Neuron (in vitro differentiated cells): ENCODE results near the gene PPP2R3A.
"Not testable (repeated sequence)": the region's sequence is repeated elsewhere in the genome, so short reads cannot be mapped to it uniquely, and the experiment has no call there.

Experiments used
- H2AFZ ChIP-seq: one replicate; pipeline ENCODE4 v1.6.1; 2013; ENCODE audit warnings: low read depth, mild to moderate bottlenecking, inconsistent platforms, low read length, moderate library complexity
- H3K27me3 ChIP-seq: one replicate; pipeline ENCODE4 v1.6.1; 2013; ENCODE audit warnings: low read length; ENCODE audit not compliant: insufficient read depth
- H3K36me3 ChIP-seq: one replicate; pipeline ENCODE4 v1.6.1; 2013; ENCODE audit warnings: low read length; ENCODE audit not compliant: insufficient read depth
- H3K4me1 ChIP-seq: one replicate; pipeline ENCODE4 v1.6.1; 2013; ENCODE audit warnings: low read length; ENCODE audit not compliant: insufficient read depth
- H3K4me3 ChIP-seq: 2 replicates; pipeline ENCODE4 v1.5.1; 2013; ENCODE audit warnings: mild to moderate bottlenecking, low read length, moderate library complexity
- H3K9me3 ChIP-seq: one replicate; pipeline ENCODE4 v1.6.1; 2013; ENCODE audit warnings: low read length

PPP2R3A gene

GRCh38 chr3:136105044-136105443 lies 139.5 kb downstream of the PPP2R3A start:
- H3K36me3 ChIP-seq = peaks cover 19% of the 10 kb centered on the region
- no peak overlapping the region for H3K4me3 ChIP-seq
- no peak overlapping the region for H2AFZ ChIP-seq
- H3K27me3 ChIP-seq = no peaks in the 10 kb centered on the region
- peaks cover 5% of the 10 kb centered on the region for H3K9me3 ChIP-seq
- H3K4me1 ChIP-seq = no peaks in the 10 kb centered on the region

- H3K4me1 ChIP-seq = no peaks in the 10 kb centered on the region
- H3K27me3 ChIP-seq = no peaks in the 10 kb centered on the region
- H3K9me3 ChIP-seq = peaks cover 4% of the 10 kb centered on the region
- H2AFZ ChIP-seq = no peak overlapping the region
- H3K36me3 ChIP-seq = peaks cover 19% of the 10 kb centered on the region
- no peak overlapping the region for H3K4me3 ChIP-seq
Observed at GRCh38 chr3:136106101-136106500, 140.6 kb downstream of the PPP2R3A start.

- peaks cover 20% of the 10 kb centered on the region for H3K36me3 ChIP-seq
- no peak overlapping the region for H3K4me3 ChIP-seq
- no peaks in the 10 kb centered on the region for H3K27me3 ChIP-seq
- peaks cover 11% of the 10 kb centered on the region for H3K9me3 ChIP-seq
- no peaks in the 10 kb centered on the region for H3K4me1 ChIP-seq
- no peak overlapping the region for H2AFZ ChIP-seq
Observed at GRCh38 chr3:136109499-136109898, 144.0 kb downstream of the PPP2R3A start.

GRCh38 chr3:136110481-136110880 lies 145.0 kb downstream of the PPP2R3A start:
- peaks cover 10% of the 10 kb centered on the region for H3K9me3 ChIP-seq
- no peaks in the 10 kb centered on the region for H3K27me3 ChIP-seq
- no peak overlapping the region for H2AFZ ChIP-seq
- H3K4me3 ChIP-seq = no peak overlapping the region
- no peaks in the 10 kb centered on the region for H3K4me1 ChIP-seq
- H3K36me3 ChIP-seq = peaks cover 20% of the 10 kb centered on the region

GRCh38 chr3:136114421-136114820 lies 148.9 kb downstream of the PPP2R3A start:
- Histone ChIP-seq H3K4me3 (no peak overlapping the region), H2AFZ (no peak overlapping the region), H3K9me3 (peaks cover 10% of the 10 kb centered on the region), H3K36me3 (peaks cover 11% of the 10 kb centered on the region), H3K27me3 (no peaks in the 10 kb centered on the region), H3K4me1 (no peaks in the 10 kb centered on the region)

- not testable (repeated sequence) for H2AFZ ChIP-seq, H3K36me3 ChIP-seq, H3K4me3 ChIP-seq, H3K4me1 ChIP-seq, H3K27me3 ChIP-seq, H3K9me3 ChIP-seq
Observed at GRCh38 chr3:136119332-136119731, 153.8 kb downstream of the PPP2R3A start.

GRCh38 chr3:136119783-136120182 lies 154.3 kb downstream of the PPP2R3A start:
- H3K36me3 ChIP-seq, H3K4me1 ChIP-seq, H3K27me3 ChIP-seq, H3K4me3 ChIP-seq, H3K9me3 ChIP-seq, H2AFZ ChIP-seq: not testable (repeated sequence)

GRCh38 chr3:136120373-136121348 lies 155.1 kb downstream of the PPP2R3A start:
- H3K4me1 ChIP-seq = no peaks in the 10 kb centered on the region
- no peak overlapping the region for H3K4me3 ChIP-seq
- H3K27me3 ChIP-seq = no peaks in the 10 kb centered on the region
- peaks cover 5% of the 10 kb centered on the region for H3K36me3 ChIP-seq
- H2AFZ ChIP-seq = no peak overlapping the region
- no peaks in the 10 kb centered on the region for H3K9me3 ChIP-seq

GRCh38 chr3:136122006-136122405 lies 156.5 kb downstream of the PPP2R3A start:
- no peak overlapping the region for H2AFZ ChIP-seq
- H3K9me3 ChIP-seq = peaks cover 6% of the 10 kb centered on the region
- no peak overlapping the region for H3K4me3 ChIP-seq
- H3K36me3 ChIP-seq = peaks cover 10% of the 10 kb centered on the region
- no peaks in the 10 kb centered on the region for H3K27me3 ChIP-seq
- H3K4me1 ChIP-seq = no peaks in the 10 kb centered on the region

- not testable (repeated sequence) for H2AFZ ChIP-seq, H3K9me3 ChIP-seq, H3K27me3 ChIP-seq, H3K4me3 ChIP-seq, H3K36me3 ChIP-seq, H3K4me1 ChIP-seq
Observed at GRCh38 chr3:136131647-136132046, 166.1 kb downstream of the PPP2R3A start.

- no peak overlapping the region for H3K4me3 ChIP-seq
- H2AFZ ChIP-seq = no peak overlapping the region
- H3K4me1 ChIP-seq = no peaks in the 10 kb centered on the region
- H3K36me3 ChIP-seq = peaks cover 2% of the 10 kb centered on the region
- no peaks in the 10 kb centered on the region for H3K9me3 ChIP-seq
- no peaks in the 10 kb centered on the region for H3K27me3 ChIP-seq
Observed at GRCh38 chr3:136134091-136134490, 168.6 kb downstream of the PPP2R3A start.

- Histone ChIP-seq H2AFZ (no peak overlapping the region), H3K36me3 (peaks cover 3% of the 10 kb centered on the region), H3K4me1 (no peaks in the 10 kb centered on the region), H3K27me3 (no peaks in the 10 kb centered on the region), H3K9me3 (no peaks in the 10 kb centered on the region), H3K4me3 (no peak overlapping the region)
Observed at GRCh38 chr3:136135039-136135802, 169.7 kb downstream of the PPP2R3A start.

GRCh38 chr3:136136454-136136853 lies 170.9 kb downstream of the PPP2R3A start:
- no peaks in the 10 kb centered on the region for H3K4me1 ChIP-seq
- no peaks in the 10 kb centered on the region for H3K27me3 ChIP-seq
- no peak overlapping the region for H2AFZ ChIP-seq
- no peaks in the 10 kb centered on the region for H3K9me3 ChIP-seq
- H3K4me3 ChIP-seq = no peak overlapping the region
- peaks cover 3% of the 10 kb centered on the region for H3K36me3 ChIP-seq
